Ishikawa (cell line): ENCODE results near the gene NHLRC4.

Experiments used
- CEBPB ChIP-seq: IDR thresholded peaks from 2 replicates; pipeline ENCODE4 v1.6.1; 2012
- CREB1 ChIP-seq: IDR thresholded peaks from 2 replicates; pipeline ENCODE4 v1.6.1; 2012; ENCODE audit warnings: low read depth
- EGR1 ChIP-seq: IDR thresholded peaks from 2 replicates; pipeline ENCODE4 v1.6.1; 2012
- EP300 ChIP-seq: IDR thresholded peaks from 2 replicates; pipeline ENCODE4 v1.6.1; 2012; ENCODE audit warnings: borderline replicate concordance
- FOXM1 ChIP-seq: IDR thresholded peaks from 2 replicates; pipeline ENCODE4 v1.6.1; 2012; ENCODE audit warnings: low read depth, borderline replicate concordance
- MAX ChIP-seq: IDR thresholded peaks from 2 replicates; pipeline ENCODE4 v1.6.1; 2012
- RAD21 ChIP-seq: IDR thresholded peaks from 2 replicates; pipeline ENCODE4 v1.6.1; 2012; ENCODE audit warnings: low read depth
- REST ChIP-seq: IDR thresholded peaks from 2 replicates; pipeline ENCODE4 v1.6.1; 2012; ENCODE audit warnings: low read depth, mild to moderate bottlenecking
- TAF1 ChIP-seq: IDR thresholded peaks from 2 replicates; pipeline ENCODE4 v1.6.1; 2012; ENCODE audit warnings: low read depth, mild to moderate bottlenecking
- TCF12 ChIP-seq: IDR thresholded peaks from 2 replicates; pipeline ENCODE4 v1.6.1; 2012; ENCODE audit warnings: low read depth
- TEAD4 ChIP-seq: IDR thresholded peaks from 2 replicates; pipeline ENCODE4 v1.6.1; 2012
- USF1 ChIP-seq: IDR thresholded peaks from 2 replicates; pipeline ENCODE4 v1.6.1; 2012
- YY1 ChIP-seq: IDR thresholded peaks from 2 replicates; pipeline ENCODE4 v1.6.1; 2012; ENCODE audit warnings: low read depth
- ZBTB7A ChIP-seq: IDR thresholded peaks from 2 replicates; pipeline ENCODE4 v1.6.1; 2012; ENCODE audit warnings: low read depth

The NHLRC4 gene

GRCh38 chr16:610513-611381 lies 43.9 kb downstream of the NHLRC4 start:
- TF ChIP-seq TEAD4: no peak
- TF ChIP-seq YY1: no peak
- no peak for TF ChIP-seq TAF1
- TF ChIP-seq FOXM1: no peak
- TF ChIP-seq RAD21: peak; percentile 53
- no peak for TF ChIP-seq TCF12

- TF ChIP-seq MAX (0 out of 2 replicates have a peak, but pooled peaks have one; percentile 13), TAF1 (no peak), EGR1 (0 out of 2 replicates have a peak, but pooled peaks have one; percentile 50)
Measured at GRCh38 chr16:615122-615521, 48.3 kb downstream of the NHLRC4 start.

GRCh38 chr16:616733-617586 lies 50.2 kb downstream of the NHLRC4 start:
- TF ChIP-seq YY1 (no peak), EP300 (no peak), TEAD4 (no peak), USF1 (no peak), FOXM1 (no peak), EGR1 (no peak), CEBPB (no peak), CREB1 (no peak), TCF12 (no peak)

- no peak for TF ChIP-seq TAF1
- no peak for TF ChIP-seq EGR1
- TF ChIP-seq RAD21: no peak
- no peak for TF ChIP-seq CREB1
- no peak for TF ChIP-seq ZBTB7A
- TF ChIP-seq REST: no peak
Measured at GRCh38 chr16:617855-618254, 51.0 kb downstream of the NHLRC4 start.
